Measurements from ENCODE around the gene SOX1. TPM values are rescaled to one million over a fixed set of nuclear protein-coding genes. Genes with fewer than 3 reads are reported as not detected.

Gene SOX1
- polyA plus RNA-seq, 3 donors: not detected

- Histone ChIP-seq H3K79me2 (ENCODE audit: insufficient read depth, low read length) (no peaks in the 10 kb centered on the region), H3K27ac (ENCODE audit: low read depth in 1 of 2, low read length in 2 of 2) (no peak overlapping the region), H3K36me3 (replicated peaks in 1 of 2; ENCODE audit: control insufficient read depth in 1 of 2, insufficient read depth in 2 of 2, low read length in 2 of 2) (no peaks in the 10 kb centered on the region), H3K9me3 (replicated peaks in 1 of 2; ENCODE audit: control insufficient read depth in 1 of 2, insufficient read depth in 1 of 2, low read length in 2 of 2) (no peaks in the 10 kb centered on the region), H3K4me3 (replicated peaks in 1 of 3; ENCODE audit: low read depth in 2 of 3, low read length in 3 of 3) (no peak overlapping the region), H2AFZ (ENCODE audit: insufficient read depth, low read depth, low read length, poor library complexity, severe bottlenecking) (no peak overlapping the region), H3K9ac (ENCODE audit: insufficient read depth, low read length, poor library complexity, severe bottlenecking) (no peak overlapping the region), H3K4me2 (replicated peaks; ENCODE audit: extremely low read depth, low read length, poor library complexity, severe bottlenecking) (no peak overlapping the region), H4K20me1 (ENCODE audit: insufficient read depth, low read length) (no peaks in the 10 kb centered on the region), H3K4me1 (ENCODE audit: control insufficient read depth in 1 of 2, insufficient read depth in 2 of 2, low read length in 2 of 2) (no peaks in the 10 kb centered on the region), H3K27me3 (ENCODE audit: control insufficient read depth in 2 of 2, insufficient read depth in 2 of 2, low read length in 2 of 2) (peaks cover 0 to 2% of the 10 kb centered on the region in 2 donors)
- DNase-seq: no peak
- Mint-ChIP-seq H3K27ac (no peak overlapping the region), H3K36me3 (no peaks in the 10 kb centered on the region), H3K4me1 (no peaks in the 10 kb centered on the region), H3K4me3 (no peak overlapping the region), H3K9me3 (peaks cover 0 to 3% (median 0%) of the 10 kb centered on the region in 7 donors), H3K27me3 (ENCODE audit: low read depth in 3 of 3) (peaks cover 14 to 26% (median 25%) of the 10 kb centered on the region in 3 donors)
- TF ChIP-seq, protein P1, sequence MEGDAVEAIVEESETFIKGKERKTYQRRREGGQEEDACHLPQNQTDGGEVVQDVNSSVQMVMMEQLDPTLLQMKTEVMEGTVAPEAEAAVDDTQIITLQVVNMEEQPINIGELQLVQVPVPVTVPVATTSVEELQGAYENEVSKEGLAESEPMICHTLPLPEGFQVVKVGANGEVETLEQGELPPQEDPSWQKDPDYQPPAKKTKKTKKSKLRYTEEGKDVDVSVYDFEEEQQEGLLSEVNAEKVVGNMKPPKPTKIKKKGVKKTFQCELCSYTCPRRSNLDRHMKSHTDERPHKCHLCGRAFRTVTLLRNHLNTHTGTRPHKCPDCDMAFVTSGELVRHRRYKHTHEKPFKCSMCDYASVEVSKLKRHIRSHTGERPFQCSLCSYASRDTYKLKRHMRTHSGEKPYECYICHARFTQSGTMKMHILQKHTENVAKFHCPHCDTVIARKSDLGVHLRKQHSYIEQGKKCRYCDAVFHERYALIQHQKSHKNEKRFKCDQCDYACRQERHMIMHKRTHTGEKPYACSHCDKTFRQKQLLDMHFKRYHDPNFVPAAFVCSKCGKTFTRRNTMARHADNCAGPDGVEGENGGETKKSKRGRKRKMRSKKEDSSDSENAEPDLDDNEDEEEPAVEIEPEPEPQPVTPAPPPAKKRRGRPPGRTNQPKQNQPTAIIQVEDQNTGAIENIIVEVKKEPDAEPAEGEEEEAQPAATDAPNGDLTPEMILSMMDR (IDR thresholded peaks at IDR 0.05): no peak
- 61% methylated on average over 4 of the region's 4 CpGs for WGBS (ENCODE audit: insufficient coverage)
- intact Hi-C loops (cut with micrococcal nuclease): no loop called here
Observed at GRCh38 chr13:112113851-112114250, 46.9 kb downstream of the SOX1 start.

- Mint-ChIP-seq H3K4me1 (no peaks in the 10 kb centered on the region), H3K4me3 (no peak overlapping the region), H3K9me3 (peaks cover 0 to 4% (median 0%) of the 10 kb centered on the region in 7 donors), H3K36me3 (no peaks in the 10 kb centered on the region), H3K27ac (no peak overlapping the region), H3K27me3 (ENCODE audit: low read depth in 3 of 3) (peaks cover 14 to 26% (median 22%) of the 10 kb centered on the region in 3 donors)
- intact Hi-C loops (cut with micrococcal nuclease): no loop called here
- H3K9me3 ChIP-seq (replicated peaks in 1 of 2; ENCODE audit: control insufficient read depth in 1 of 2, insufficient read depth in 1 of 2, low read length in 2 of 2): no peaks in the 10 kb centered on the region
- DNase-seq: no peak
- no peak overlapping the region for H2AFZ ChIP-seq (ENCODE audit: insufficient read depth, low read depth, low read length, poor library complexity, severe bottlenecking)
- WGBS (ENCODE audit: insufficient coverage): 60% methylated on average over 8 of the region's 11 CpGs
- H3K4me3 ChIP-seq (replicated peaks in 1 of 3; ENCODE audit: low read depth in 2 of 3, low read length in 3 of 3): no peak overlapping the region
- H3K4me1 ChIP-seq (ENCODE audit: control insufficient read depth in 1 of 2, insufficient read depth in 2 of 2, low read length in 2 of 2): no peaks in the 10 kb centered on the region
- H3K79me2 ChIP-seq (ENCODE audit: insufficient read depth, low read length): no peaks in the 10 kb centered on the region
- peaks cover 0 to 2% of the 10 kb centered on the region in 2 donors for H3K27me3 ChIP-seq (ENCODE audit: control insufficient read depth in 2 of 2, insufficient read depth in 2 of 2, low read length in 2 of 2)
- no peak overlapping the region for H3K27ac ChIP-seq (ENCODE audit: low read depth in 1 of 2, low read length in 2 of 2)
- no peaks in the 10 kb centered on the region for H4K20me1 ChIP-seq (ENCODE audit: insufficient read depth, low read length)
- TF ChIP-seq, protein P1 (IDR thresholded peaks at IDR 0.05): no peak
- no peak overlapping the region for H3K4me2 ChIP-seq (replicated peaks; ENCODE audit: extremely low read depth, low read length, poor library complexity, severe bottlenecking)
- H3K36me3 ChIP-seq (replicated peaks in 1 of 2; ENCODE audit: control insufficient read depth in 1 of 2, insufficient read depth in 2 of 2, low read length in 2 of 2): no peaks in the 10 kb centered on the region
- H3K9ac ChIP-seq (ENCODE audit: insufficient read depth, low read length, poor library complexity, severe bottlenecking): no peak overlapping the region
Observed at GRCh38 chr13:112114391-112114790, 47.4 kb downstream of the SOX1 start.
